NCI-H2196 (cell line): ENCODE data around the gene ADGRE3.
A peak's percentile ranks its signal among the peaks of the same experiment; 100 is the strongest.

ENCODE experiments used
- DNase-seq: peaks from one replicate; lab custom pipeline; 2025; ENCODE audit not compliant: unreplicated experiment; lab: John Stamatoyannopoulos, UW

ADGRE3 gene, protein sequence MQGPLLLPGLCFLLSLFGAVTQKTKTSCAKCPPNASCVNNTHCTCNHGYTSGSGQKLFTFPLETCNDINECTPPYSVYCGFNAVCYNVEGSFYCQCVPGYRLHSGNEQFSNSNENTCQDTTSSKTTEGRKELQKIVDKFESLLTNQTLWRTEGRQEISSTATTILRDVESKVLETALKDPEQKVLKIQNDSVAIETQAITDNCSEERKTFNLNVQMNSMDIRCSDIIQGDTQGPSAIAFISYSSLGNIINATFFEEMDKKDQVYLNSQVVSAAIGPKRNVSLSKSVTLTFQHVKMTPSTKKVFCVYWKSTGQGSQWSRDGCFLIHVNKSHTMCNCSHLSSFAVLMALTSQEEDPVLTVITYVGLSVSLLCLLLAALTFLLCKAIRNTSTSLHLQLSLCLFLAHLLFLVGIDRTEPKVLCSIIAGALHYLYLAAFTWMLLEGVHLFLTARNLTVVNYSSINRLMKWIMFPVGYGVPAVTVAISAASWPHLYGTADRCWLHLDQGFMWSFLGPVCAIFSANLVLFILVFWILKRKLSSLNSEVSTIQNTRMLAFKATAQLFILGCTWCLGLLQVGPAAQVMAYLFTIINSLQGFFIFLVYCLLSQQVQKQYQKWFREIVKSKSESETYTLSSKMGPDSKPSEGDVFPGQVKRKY

DNA sequence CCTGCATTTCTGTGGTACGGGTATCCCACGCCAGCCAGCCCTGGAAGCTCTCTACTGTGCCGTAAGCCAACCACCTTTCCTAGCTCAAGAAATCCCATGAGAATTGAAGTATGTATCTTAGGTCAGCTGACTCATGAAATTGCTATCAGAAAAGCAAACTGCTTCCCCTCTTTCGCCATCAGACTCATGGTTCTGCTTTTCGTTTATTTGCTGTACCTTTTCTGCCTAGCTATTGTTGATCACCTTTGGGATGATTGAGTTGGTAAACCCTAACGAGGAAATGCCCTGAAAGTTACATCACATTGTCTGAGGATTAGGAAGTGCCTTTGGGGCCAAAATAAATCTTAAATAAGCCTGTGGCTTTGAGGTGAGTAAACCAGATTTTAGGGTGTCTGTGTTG lies at the start of gene ADGRE3:
ADGRE3 (minus strand) TSS at position 81 of the 400 bp plus-strand sequence; CDS start at position 7, 74 bp downstream.
- DNase-seq, result no peak

DNA sequence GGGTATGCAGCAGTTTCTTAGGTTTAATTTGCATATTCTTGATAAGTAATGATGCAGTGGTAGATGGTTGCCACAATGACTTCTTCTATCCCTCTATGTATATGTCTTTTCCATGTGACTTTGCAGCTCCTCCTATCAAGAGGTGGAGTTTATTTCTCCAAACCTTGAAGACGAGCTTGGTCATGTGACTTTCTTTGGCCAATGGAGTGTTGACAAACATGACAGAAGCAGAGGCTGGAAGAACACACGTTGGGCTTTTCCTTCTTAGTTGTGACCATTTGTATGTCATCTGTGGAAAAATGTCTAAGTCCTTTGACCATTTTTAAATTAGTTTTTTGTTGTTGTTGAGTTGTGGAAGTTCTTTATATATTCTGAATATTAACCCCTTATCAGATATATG lies 47.5 kb upstream of the ADGRE3 start:
- no peak for DNase-seq

DNA sequence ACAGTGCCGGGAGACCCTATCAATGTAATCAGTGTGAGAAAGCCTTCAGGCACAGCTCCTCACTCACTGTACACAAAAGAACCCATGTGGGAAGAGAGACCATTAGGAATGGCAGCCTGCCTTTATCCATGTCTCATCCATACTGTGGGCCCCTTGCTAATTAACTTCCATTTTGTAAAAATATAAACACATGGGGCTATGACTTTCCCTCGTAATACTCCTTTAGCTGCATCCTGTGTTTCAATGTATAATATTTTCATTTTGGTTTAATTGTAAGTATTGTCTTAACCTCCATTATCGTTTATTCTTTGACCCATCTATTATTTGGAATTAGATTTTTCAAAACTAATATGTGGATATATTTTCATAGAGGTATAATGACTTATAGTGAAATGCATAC lies 44.5 kb upstream of the ADGRE3 start:
- no peak for DNase-seq

DNA sequence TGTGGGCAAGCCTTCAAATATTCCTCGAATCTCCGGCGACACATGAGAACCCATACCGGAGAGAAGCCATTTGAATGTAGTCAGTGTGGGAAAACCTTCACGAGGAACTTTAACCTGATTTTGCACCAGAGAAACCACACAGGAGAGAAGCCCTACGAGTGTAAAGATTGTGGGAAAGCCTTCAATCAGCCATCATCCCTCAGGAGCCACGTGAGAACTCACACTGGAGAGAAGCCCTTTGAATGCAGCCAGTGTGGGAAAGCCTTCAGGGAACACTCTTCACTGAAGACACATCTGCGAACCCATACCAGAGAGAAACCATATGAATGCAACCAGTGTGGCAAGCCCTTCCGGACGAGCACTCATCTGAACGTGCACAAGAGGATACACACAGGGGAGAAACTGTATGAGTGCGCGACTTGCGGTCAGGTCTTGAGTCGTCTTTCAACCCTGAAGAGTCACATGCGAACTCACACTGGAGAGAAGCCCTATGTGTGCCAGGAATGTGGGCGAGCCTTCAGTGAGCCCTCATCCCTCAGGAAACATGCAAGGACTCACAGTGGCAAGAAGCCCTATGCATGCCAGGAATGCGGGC lies 44.0 kb upstream of the ADGRE3 start:
- DNase-seq, result no peak

DNA sequence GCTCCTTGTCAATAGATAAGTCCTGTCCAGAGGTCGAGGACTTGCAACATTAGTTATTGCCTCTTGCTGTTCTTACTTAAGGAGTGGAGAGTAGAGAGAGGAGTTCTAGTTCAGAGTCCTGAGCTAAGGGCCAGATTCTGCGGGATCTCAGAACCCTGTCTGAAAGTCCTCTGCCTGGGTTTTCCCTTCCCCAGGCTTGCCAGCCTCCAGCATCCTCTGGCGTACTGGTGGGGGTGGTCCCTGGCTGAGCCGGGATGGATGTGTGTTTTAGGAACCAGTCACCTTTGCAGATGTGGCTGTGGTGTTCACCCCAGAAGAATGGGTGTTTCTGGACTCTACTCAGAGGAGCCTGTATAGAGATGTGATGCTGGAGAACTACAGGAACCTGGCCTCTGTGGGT lies 41.2 kb upstream of the ADGRE3 start:
- DNase-seq, result no peak

DNA sequence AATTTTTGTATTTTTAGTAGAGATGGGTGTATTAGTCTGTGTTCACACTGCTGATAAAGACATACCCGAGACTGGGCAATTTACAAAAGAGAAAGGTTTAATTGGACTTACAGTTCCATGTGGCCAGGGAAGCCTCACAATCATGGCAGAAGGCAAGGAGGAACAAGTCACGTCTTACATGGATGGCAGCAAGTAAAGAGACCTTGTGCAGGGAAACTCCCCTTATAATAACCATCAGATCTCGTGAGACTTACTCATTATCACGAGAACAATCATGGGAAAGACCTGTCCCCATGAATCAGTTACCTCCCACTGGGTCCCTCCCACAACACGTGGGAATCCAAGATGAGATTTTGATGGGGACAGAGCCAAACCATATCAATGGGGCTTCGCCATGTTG lies 29.8 kb upstream of the ADGRE3 start:
- no peak for DNase-seq

DNA sequence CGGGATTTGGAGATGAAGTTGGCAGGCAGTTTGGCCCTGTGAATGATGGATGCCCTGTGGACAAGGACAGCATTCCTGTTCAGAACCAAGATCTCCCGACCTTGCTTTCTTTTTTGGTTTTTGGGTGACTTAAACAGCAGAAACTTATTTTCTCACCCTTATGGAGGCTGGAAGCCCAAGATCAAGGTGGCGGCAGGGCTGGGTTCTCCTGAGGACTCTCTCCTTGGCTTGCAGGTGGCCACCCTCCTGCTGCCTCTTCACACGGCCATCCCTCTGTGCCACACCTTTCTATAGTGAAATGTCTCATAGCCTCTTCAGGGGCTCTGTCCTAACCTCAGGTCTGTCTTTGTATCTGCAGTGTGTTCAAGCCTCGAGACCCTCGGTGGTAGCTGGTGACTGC lies 29.2 kb upstream of the ADGRE3 start:
- no peak for DNase-seq

DNA sequence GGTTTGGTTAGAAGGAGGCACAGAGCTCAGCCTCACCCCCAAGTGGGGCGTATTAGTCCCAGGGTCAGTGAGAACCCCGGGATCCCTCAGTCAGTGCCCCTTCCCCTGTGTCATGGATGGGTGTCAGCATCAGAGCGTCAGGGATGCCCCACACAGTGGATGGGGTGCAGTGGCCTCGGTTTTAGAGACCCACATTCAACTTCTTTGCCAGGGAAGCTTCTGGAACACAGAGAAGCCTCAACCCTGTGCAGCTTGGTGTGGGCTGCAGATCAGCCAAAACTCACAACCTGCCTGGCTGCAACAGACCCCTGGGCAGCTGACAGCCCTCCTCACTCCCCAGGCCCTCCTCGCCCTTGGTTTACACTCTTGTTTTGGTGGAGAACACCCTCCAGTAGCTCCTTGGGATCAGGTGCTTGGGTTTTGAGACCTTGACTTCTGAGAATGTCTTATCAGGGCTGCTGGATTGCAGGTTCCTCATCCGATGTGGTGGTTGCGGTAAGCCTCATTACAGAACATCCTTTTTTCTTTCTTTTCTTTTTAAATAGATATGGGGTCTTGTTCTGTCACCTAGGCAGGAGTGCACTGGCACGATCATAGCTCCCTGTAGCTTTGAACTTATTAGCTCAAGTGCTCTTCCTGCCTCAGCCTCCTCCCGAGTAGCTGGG lies 26.2 kb upstream of the ADGRE3 start:
- DNase-seq, result no peak

DNA sequence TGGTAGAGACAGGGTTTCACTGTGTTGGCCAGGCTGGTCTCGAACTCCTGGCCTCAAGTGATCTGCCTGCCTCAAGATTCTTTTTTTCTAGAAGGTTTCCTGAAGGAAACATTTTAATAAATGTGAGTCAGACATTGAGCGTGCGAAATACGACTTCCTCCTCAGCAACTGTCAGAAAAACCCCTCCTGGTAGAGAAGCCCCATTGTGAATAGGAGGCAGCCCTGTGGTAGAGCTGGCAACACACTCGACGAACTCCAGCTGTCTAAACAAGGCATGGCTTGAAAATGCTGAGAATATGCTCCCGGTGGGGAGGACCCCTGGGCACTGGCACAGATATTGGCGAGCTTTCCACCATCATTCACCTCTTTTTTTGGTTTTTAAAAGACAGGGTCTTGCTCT lies 25.0 kb upstream of the ADGRE3 start:
- DNase-seq, result no peak

DNA sequence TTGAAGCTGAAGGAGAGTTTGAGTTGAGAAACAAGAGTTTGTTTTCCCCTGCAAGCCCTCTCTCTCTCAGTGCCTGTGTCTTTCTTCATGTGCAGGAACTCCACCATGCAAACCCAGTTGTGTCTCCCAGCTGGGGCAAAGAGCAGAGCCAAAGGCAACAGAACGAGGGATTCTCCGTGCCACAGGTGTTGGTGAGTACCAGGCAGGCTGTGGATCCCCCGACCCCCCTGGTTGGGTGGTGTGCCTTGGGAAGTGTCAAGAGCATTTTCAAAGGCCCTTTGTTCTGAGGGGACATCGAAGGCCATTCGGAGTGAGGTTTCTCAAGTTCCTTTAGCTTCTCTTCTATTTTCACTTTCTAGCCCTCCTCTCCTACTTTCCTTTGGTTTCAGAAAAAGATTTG lies 20.8 kb upstream of the ADGRE3 start:
- DNase-seq, result no peak

DNA sequence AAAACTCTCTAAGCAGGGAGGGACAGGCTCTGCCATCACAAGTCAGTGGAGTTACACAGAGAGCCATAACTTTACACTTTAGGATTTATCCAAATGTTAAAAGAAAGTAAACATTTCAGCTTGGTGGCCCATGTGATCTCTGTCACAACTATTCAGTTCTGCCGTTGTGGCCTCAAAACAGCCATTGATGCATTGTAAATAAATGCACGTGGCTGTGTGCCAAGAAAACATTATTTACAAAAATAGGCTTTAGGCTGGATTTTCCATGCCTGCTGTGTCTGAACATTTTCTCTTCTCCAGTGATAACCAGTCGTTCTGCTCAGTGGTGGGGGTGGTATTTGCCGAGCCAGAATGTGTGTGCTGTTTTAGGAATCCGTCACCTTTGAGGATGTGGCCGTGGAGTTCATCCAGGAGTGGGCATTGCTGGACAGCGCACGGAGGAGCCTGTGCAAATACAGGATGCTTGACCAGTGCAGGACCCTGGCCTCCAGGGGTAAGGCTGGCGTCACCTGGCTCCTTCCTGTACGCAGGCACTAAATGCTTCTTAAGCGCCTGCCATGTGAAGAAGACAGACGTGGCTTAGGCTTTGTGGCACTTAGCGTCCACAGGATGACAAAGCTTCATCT lies 20.1 kb upstream of the ADGRE3 start:
- DNase-seq, result no peak

DNA sequence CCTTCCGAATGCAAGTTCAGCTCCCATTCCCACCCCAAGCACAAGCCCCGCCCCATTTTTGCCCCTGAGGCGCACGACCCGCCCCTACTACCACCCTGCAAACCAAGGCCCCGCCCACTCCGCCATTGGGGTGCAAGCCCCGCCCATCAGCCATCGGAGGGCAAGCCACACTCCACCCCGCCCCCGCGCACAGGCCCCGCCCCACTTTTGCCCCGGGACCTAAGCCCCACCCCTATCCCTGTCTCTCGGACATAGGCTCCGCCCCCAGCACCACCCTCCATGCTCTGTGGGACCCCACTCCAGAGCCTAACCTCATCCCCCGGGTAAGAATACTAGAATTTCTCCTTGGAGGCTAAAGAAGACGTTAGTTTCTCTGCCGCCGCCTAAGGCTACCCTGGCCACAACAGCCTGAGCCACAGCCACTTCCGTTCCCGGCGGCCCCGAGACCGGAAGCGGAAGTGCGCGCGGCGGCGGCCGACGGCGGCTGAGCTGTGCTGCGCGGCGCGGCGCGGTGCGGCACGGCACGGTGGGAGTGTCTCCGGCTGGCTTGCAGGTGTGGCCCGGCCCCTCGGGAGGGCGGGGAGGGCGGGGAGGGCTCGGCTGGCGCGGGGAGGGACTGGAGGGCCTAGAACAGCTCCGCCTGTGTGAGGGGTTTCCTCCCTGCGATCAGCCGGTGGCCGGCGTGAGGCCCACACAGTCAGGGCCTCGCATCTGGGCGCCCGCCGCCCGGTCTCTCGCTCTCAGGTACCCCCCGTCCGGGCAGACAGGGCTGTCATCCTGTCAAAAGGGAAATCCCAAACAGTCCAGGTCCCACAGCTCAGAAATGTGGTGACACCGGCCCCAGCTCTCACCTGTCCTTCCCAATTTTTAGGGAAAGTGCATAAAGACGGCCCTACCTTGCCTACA lies 15.2 kb upstream of the ADGRE3 start, which contains the start of gene ZNF333:
ZNF333 (plus strand) TSS at position 451 of the 906 bp plus-strand sequence. CDS start 3,444 bp downstream, outside the sequence.
- peak; percentile 93 for DNase-seq

DNA sequence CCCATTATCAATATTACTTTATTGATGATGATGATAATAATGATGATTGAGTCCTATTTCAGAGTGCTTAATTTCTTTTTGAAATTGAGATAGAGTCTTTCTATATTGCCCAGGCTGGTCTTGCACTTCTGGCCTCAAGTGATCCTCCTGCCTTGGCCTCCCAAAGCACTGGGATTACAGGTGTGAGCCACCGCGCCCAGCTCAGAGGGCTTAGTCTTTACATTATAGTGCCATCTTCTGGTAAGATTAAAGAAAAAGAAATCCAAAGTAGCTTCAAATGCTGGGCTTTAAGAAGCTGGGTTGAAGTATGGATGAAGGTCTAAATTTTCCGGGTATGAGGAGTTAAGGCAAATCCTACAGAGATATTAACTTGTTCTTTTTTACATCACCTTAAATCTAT lies 11.8 kb upstream of the ADGRE3 start:
- DNase-seq, result peak; percentile 4

DNA sequence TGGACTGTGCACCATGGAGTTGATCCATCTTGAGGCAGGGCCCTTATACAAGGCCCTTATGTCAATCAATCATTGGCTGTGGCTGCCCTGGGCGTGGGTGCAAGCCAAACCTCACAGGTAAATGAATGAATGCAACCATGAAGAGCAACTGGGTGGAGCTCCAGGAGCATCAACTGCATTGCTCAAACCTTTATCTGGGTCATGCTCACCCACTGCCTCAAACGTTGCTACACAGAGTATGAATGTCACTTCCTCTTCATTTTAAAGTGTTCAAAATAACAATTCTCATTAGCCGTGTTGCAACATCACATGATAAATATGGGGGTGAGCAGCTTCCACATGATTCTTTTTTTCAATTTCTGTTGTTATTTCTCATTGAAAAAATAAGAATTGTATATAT lies 8.8 kb upstream of the ADGRE3 start:
- no peak for DNase-seq

DNA sequence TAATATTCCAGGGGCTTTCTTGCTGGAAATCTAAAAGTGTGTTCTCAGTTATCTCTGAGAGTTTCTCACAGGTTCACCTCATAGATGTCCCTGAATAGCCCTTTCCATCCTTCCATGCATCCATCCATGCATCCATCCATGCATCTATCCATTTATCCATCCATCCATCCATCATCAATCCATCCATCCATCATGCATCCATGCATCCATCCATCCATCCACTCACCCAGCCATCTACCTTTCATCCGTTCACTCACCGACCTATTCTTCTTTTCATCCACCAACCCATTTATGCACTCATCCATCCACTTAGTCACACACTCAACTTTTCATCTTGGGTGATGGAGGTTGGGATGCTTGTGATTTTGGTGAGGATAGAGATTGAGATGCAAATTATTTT lies 7.4 kb upstream of the ADGRE3 start:
- no peak for DNase-seq

DNA sequence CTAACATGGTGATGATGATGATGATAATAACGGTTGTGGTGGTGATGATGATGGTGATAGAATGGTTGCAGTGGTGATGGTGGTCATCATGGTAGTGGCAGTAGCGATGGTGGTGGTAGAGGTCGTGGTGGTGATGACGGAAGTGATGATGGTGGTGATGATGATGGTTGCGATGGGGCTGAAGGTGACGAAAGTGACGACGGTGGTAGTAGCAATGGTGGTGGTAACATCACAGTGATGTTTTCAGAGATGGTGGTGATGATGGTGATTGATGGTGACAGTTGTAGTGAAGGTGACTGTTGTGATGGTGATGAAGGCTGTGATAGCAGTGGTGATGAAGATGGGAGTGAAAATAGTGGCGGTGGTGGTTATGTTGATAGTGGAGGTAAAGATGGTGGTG lies 3.6 kb upstream of the ADGRE3 start:
- no peak for DNase-seq

DNA sequence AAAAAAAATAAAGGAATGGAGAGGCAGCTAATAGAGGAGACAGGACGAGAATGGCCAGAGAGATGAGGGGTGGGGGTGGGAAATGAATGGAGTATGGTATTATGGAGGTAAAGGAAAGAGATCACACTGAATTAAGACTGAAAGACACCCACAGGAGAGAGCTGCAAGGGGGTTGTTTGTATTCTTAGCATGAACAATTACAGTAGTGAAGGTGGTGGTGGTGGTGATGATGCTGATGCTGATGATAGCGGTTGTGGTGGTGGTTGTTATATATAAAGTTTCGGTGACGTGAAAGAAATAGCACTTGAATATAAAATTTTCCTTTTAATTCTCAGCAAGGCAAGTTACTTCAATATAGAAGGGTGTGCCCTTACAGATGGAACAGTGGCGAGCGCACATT lies 2.8 kb upstream of the ADGRE3 start:
- no peak for DNase-seq

DNA sequence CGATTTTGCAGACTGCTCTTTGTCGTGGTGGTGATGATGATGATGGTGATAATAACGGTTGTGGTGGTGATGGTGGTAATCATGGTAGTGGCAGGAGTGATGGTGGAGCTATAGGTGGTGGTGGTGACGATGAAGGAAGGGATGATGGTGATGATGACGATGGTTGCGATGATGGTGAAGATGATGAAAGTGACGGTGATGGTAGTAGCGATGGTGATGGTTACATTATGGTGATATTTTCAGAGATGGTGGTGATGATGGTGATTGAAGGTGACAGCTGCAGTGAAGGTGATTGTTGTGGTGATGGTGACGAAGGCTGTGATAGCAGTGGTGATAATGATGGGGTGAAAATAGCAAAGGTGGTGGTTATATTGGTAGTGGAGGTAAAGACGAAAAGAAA lies 2.1 kb upstream of the ADGRE3 start:
- DNase-seq, result no peak

DNA sequence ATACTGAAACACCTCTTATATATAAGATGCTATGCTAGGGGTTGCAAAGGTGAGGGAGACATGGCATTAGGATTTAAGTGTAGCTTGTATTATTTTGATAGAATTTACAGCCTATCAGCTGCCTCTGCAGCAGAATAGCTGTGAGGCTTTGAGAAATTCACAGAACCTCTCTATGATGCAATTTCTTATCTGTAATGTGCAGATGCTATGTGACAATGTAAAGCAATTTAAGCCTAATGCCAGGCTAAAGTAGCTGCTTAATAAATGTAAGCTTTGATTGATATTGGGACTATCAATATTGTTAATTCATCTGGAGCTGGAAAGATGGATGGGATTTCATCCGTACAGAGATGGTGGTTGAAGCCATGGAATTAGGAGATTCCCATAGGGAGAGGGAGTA lies 1.6 kb downstream of the ADGRE3 start:
- no peak for DNase-seq

DNA sequence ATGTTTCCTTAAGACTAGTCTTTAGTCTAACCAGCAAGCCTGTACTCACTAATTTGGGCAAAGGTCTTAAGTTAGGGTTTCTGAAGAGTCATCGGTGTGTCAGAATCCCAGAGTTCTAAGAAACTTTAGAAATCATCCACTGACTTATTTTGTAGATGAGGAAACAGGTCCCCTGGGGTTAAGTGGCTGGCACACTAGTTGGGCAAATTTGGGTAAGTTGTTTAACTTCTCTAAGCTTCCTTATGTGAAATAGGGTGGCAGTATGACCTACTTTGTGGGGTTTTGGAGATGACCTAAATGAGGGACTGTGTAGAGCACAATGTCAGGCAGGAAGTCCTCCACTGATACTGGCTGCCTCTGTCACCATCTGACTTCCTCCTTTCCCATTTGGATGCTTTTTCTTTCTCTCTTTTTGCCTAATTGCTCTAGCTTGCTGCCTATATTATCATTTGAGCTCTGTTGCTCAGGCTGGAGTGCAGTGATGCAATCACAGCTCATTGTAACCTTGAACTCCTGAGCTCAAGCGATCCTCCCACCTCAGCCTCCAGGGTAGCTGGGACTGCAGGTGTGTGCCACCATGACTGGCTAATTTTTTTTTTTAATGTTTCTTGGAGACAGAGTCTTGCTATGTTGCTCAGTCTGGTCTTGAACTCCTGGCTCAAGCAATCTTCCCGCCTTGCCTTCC lies 2.3 kb downstream of the ADGRE3 start:
- DNase-seq, result no peak
